Sigmoid colon (tissue), 4 donors: ENCODE measurements around the gene PRDM5.

Source experiments
- POLR2A ChIP-seq, 2 donors: fragments of 450-650 bp; IDR thresholded peaks; one replicate each; pipeline ENCODE4 v1.6.1; 2016; ENCODE audit warnings: antibody characterized with exemption in 2 of 2, mild to moderate bottlenecking in 2 of 2, moderate library complexity in 2 of 2
- POLR2AphosphoS5 ChIP-seq, 4 donors: sonication (generic); formaldehyde crosslinking; IDR thresholded peaks; one replicate each; pipeline ENCODE4 v1.6.1; 2017; ENCODE audit warnings: antibody characterized with exemption in 4 of 4
- TF ChIP-seq, protein P1 (sequence below), 4 experiments: fragments of 450-650 bp in 3 of 4; fragments of 200-600 bp in 1 of 4; IDR thresholded peaks; one replicate each; pipeline ENCODE4 v1.5.1; 2016 to 2019; ENCODE audit warnings: antibody characterized with exemption in 4 of 4, mild to moderate bottlenecking in 3 of 4, moderate library complexity in 2 of 4

DNA sequence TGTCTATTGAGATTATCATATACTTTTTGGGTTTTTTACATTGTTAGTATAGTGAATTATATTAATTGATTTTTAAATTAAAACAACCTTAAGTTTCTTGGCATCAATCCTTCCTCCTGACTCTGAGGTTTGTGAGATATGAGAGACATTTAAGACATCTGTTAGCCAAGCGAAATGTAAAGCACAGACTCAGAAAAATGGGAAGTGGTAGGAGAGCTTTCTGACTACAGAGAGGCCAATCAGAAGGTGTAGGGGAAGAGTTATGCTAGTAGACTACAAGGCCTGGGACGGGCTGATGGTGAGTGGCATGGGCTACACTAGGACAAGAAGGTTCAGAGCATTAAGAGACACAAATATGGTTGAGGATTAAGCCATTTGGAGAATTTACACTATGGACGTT lies 255.4 kb downstream of the PRDM5 start:
- no peak for TF ChIP-seq POLR2A (IDR thresholded peaks at IDR 0.05)
- TF ChIP-seq, protein P1, sequence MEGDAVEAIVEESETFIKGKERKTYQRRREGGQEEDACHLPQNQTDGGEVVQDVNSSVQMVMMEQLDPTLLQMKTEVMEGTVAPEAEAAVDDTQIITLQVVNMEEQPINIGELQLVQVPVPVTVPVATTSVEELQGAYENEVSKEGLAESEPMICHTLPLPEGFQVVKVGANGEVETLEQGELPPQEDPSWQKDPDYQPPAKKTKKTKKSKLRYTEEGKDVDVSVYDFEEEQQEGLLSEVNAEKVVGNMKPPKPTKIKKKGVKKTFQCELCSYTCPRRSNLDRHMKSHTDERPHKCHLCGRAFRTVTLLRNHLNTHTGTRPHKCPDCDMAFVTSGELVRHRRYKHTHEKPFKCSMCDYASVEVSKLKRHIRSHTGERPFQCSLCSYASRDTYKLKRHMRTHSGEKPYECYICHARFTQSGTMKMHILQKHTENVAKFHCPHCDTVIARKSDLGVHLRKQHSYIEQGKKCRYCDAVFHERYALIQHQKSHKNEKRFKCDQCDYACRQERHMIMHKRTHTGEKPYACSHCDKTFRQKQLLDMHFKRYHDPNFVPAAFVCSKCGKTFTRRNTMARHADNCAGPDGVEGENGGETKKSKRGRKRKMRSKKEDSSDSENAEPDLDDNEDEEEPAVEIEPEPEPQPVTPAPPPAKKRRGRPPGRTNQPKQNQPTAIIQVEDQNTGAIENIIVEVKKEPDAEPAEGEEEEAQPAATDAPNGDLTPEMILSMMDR (IDR thresholded peaks at IDR 0.05), result no peak
- no peak for TF ChIP-seq POLR2AphosphoS5 (IDR thresholded peaks at IDR 0.05)
